ENCODE data around the gene GHRH. TPM values are rescaled to one million over a fixed set of nuclear protein-coding genes. Genes with fewer than 3 reads are reported as not detected.

Gene GHRH
- total RNA-seq, 2 experiments from 2014 or later: not detected

DNA sequence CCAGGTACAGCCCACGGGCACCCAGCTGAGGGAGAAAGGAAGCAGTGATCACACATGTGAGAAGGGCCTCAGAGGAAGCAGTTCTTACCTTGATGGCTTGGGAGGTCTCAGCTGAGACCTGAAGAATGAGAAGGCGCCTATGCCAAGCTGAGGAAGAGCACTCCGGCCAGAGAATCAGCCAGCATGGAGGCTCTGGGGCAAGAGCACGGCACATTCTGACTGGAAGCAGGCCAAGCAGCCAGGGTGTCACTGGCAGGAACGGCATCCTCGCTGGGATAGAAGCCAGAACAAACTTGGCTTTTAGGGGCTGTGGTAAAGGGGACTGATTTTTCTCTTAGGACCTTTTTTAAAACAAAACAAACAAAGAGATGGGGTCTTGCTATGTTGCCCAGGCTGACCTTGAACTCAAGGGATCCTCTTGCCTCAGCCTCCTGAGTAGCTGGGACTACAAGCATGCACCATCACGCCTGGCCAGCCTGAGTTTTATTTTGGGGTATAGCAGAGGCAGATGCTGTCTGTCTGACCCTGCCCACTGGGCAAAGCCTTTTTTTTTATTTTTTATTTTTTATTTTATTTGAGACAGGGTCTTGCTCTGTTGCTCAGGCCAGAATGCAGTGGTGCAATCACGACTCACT lies 17.6 kb downstream of the GHRH start:
- ChIA-PET POLR2A (no interaction called here), CTCF (no interaction called here)
- TF ChIP-seq, protein P1, sequence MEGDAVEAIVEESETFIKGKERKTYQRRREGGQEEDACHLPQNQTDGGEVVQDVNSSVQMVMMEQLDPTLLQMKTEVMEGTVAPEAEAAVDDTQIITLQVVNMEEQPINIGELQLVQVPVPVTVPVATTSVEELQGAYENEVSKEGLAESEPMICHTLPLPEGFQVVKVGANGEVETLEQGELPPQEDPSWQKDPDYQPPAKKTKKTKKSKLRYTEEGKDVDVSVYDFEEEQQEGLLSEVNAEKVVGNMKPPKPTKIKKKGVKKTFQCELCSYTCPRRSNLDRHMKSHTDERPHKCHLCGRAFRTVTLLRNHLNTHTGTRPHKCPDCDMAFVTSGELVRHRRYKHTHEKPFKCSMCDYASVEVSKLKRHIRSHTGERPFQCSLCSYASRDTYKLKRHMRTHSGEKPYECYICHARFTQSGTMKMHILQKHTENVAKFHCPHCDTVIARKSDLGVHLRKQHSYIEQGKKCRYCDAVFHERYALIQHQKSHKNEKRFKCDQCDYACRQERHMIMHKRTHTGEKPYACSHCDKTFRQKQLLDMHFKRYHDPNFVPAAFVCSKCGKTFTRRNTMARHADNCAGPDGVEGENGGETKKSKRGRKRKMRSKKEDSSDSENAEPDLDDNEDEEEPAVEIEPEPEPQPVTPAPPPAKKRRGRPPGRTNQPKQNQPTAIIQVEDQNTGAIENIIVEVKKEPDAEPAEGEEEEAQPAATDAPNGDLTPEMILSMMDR (IDR thresholded peaks at IDR 0.05): no peak
- no peaks in the 10 kb centered on the region for H3K9me3 ChIP-seq (ENCODE audit: control insufficient read depth in 1 of 2, insufficient read depth in 1 of 2, low read length in 2 of 2)
- H3K9me3 Mint-ChIP-seq: no peaks in the 10 kb centered on the region
- no peak overlapping the region for H3K27ac ChIP-seq (ENCODE audit: low read depth in 1 of 2, low read length in 2 of 2)
- H3K4me1 Mint-ChIP-seq (ENCODE audit: low read depth): no peaks in the 10 kb centered on the region
- ATAC-seq (ENCODE audit: poor library complexity): no peak
- H3K4me3 Mint-ChIP-seq: no peak overlapping the region
- no peaks in the 10 kb centered on the region for H3K4me1 ChIP-seq (ENCODE audit: insufficient read depth, low read length)
- no peak for DNase-seq
- intact Hi-C loops (cut with DNase I, micrococcal nuclease): no loop called here
- peaks cover 48% of the 10 kb centered on the region for H3K36me3 Mint-ChIP-seq (ENCODE audit: low read depth)
- H3K27me3 Mint-ChIP-seq: no peaks in the 10 kb centered on the region
- H3K27me3 ChIP-seq (ENCODE audit: control insufficient read depth in 1 of 2, insufficient read depth in 2 of 2, low read length in 2 of 2): no peaks in the 10 kb centered on the region
- H3K36me3 ChIP-seq (ENCODE audit: insufficient read depth, low read length): peaks cover 52% of the 10 kb centered on the region
- H3K27ac Mint-ChIP-seq: no peak overlapping the region
- no peak overlapping the region for H3K4me3 ChIP-seq (ENCODE audit: low read length)

GRCh38 chr20:37243076-37243936 lies 18.3 kb downstream of the GHRH start:
- H3K36me3 Mint-ChIP-seq (ENCODE audit: low read depth): peaks cover 56% of the 10 kb centered on the region
- no peaks in the 10 kb centered on the region for H3K27me3 ChIP-seq (ENCODE audit: control insufficient read depth in 1 of 2, insufficient read depth in 2 of 2, low read length in 2 of 2)
- H3K4me1 ChIP-seq (ENCODE audit: insufficient read depth, low read length): no peaks in the 10 kb centered on the region
- ATAC-seq (ENCODE audit: poor library complexity) (no peak), DNase-seq (no peak)
- intact Hi-C loops (cut with DNase I, micrococcal nuclease): no loop called here
- POLR2A ChIA-PET: no interaction called here
- H3K27ac ChIP-seq (ENCODE audit: low read depth in 1 of 2, low read length in 2 of 2): no peak overlapping the region
- no peaks in the 10 kb centered on the region for H3K4me1 Mint-ChIP-seq (ENCODE audit: low read depth)
- no peak overlapping the region for H3K4me3 ChIP-seq (ENCODE audit: low read length)
- no peaks in the 10 kb centered on the region for H3K9me3 Mint-ChIP-seq
- H3K27ac Mint-ChIP-seq: no peak overlapping the region
- CTCF ChIA-PET: no interaction called here
- no peak overlapping the region for H3K4me3 Mint-ChIP-seq
- H3K27me3 Mint-ChIP-seq: no peaks in the 10 kb centered on the region
- TF ChIP-seq, protein P1 (IDR thresholded peaks at IDR 0.05): no peak
- peaks cover 60% of the 10 kb centered on the region for H3K36me3 ChIP-seq (ENCODE audit: insufficient read depth, low read length)
- H3K9me3 ChIP-seq (ENCODE audit: control insufficient read depth in 1 of 2, insufficient read depth in 1 of 2, low read length in 2 of 2): no peaks in the 10 kb centered on the region

DNA sequence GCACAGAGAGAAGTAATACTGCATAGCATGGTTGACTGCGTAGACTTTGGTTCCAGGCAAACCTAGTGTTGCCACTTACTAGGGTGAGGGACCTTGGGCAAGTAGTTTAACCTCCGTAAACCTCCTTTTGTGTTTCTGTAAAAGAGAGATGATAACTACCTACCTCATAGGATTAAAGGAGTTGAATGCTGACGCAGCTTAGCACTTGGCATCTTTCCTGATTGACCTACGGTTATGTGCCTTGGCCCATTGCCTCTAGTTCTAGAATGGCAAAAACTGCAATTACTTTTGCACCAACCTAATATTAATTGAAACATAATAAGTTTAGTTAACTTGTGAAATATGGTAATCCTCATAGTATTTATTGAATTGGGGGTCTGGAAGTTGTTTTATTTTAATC lies 19.1 kb downstream of the GHRH start:
- ChIA-PET POLR2A (no interaction called here), CTCF (interaction anchor here (1.2 kb wide), 1 partner anchor 47 kb away, joined by 4 read pairs; no protein-coding TSS in a partner anchor)
- no peak overlapping the region for H3K4me3 Mint-ChIP-seq
- no peaks in the 10 kb centered on the region for H3K9me3 Mint-ChIP-seq
- Histone ChIP-seq H3K27me3 (ENCODE audit: control insufficient read depth in 1 of 2, insufficient read depth in 2 of 2, low read length in 2 of 2) (no peaks in the 10 kb centered on the region), H3K4me3 (ENCODE audit: low read length) (no peak overlapping the region), H3K27ac (ENCODE audit: low read depth in 1 of 2, low read length in 2 of 2) (no peak overlapping the region), H3K9me3 (ENCODE audit: control insufficient read depth in 1 of 2, insufficient read depth in 1 of 2, low read length in 2 of 2) (no peaks in the 10 kb centered on the region), H3K36me3 (ENCODE audit: insufficient read depth, low read length) (peaks cover 68% of the 10 kb centered on the region), H3K4me1 (ENCODE audit: insufficient read depth, low read length) (no peaks in the 10 kb centered on the region)
- no peaks in the 10 kb centered on the region for H3K27me3 Mint-ChIP-seq
- peaks cover 61% of the 10 kb centered on the region for H3K36me3 Mint-ChIP-seq (ENCODE audit: low read depth)
- no peak for ATAC-seq (ENCODE audit: poor library complexity)
- no peaks in the 10 kb centered on the region for H3K4me1 Mint-ChIP-seq (ENCODE audit: low read depth)
- intact Hi-C loops (cut with DNase I, micrococcal nuclease): no loop called here
- TF ChIP-seq, protein P1 (IDR thresholded peaks at IDR 0.05): no peak
- no peak overlapping the region for H3K27ac Mint-ChIP-seq
- no peak for DNase-seq

All from CD4-positive, alpha-beta T cell (primary cell).